ENCODE measurements around the gene ZNF574.

DNA sequence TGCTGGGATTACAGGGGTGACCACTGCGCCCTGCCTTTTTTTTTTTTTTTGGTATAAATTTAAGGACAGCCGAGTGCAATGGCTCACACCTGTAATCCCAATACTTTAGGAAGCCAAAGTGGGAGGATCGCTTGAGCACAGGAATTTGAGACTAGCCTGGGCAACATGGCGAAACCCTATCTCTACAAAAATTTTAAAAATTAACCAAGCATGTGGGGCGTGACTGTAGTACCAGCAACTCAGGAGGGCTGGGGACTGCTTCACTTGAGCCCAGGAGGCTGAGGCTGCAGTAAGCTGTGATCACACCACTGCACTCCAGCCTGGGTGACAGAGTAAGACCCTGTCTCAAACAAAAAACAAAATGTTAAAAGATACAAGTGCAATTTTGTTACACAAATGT is 21.5 kb downstream of the ZNF574 start:
- TF ChIP-seq POLR2A (IDR thresholded peaks at IDR 0.05) (no peak), CTCF (IDR thresholded peaks at IDR 0.05) (no peak)
